Left cardiac atrium (tissue), 4 donors: ENCODE data around the gene PLEKHG5. TPM values are rescaled to one million over a fixed set of nuclear protein-coding genes. Genes with fewer than 3 reads are reported as not detected.

Source experiments
- ATAC-seq, 2 donors: fragments of 200-7000 bp; cut with Tn5 transposase; one replicate each; pipeline ENCODE4 v1.9.1; 2020; ENCODE audit warnings: mild to moderate bottlenecking in 2 of 2, moderate library complexity in 2 of 2
- DNase-seq: peaks from one replicate; pipeline ENCODE4 v3.0.0-alpha.2; 2020
- intact Hi-C, 2 donors: fragments of 100-400 bp; cut with DNase I; formaldehyde crosslinking; loops; one replicate each; pipeline versions ENCODE4 v1.14.1 to v1.15.1; 2022 to 2023
- total RNA-seq, 2 donors: library from RNA; stranded (reverse); fragmentation: NEBNext Ultra II Directional; extraction: Animal tissue kit (Norgen Biotek cat#: 25700); gene quantifications; one replicate each; pipeline ENCODE4 v1.2.1, GENCODE V29; 2021
- donor health status: DM: no; HTN: yes; CAD: no.
- donor health status: DM: no; HTN: yes; CAD: no; lungs with severe emphysema.
- donor health status: DM: yes; HTN: yes; CAD: no.
- donor health status: Dilated cardiomyopathy.

The PLEKHG5 gene
- total RNA-seq, 2 donors from 2014 or later: 10.7 to 11.8 TPM

DNA sequence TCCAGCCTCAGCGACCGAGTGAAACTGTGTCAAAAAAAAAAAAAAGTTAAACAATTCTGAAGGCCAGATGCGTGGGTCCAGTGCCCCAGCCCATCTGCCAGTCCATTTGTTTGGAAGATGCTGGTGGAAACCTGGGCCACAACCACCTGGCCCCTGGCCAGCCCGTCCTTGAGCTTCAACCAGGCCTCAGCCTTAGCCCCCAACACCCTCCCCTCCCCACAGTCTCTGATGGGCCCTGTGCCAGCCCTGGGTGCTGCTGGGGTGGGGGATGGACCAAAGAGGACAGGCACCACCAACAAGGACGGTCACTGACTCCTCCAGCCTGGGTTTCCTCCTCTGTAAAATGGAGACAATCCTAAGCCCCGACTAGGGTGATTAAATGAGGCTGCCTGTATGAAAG is 19.6 kb upstream of the PLEKHG5 start:
- ATAC-seq (no peak), DNase-seq (no peak)
- intact Hi-C loops: no loop called here

DNA sequence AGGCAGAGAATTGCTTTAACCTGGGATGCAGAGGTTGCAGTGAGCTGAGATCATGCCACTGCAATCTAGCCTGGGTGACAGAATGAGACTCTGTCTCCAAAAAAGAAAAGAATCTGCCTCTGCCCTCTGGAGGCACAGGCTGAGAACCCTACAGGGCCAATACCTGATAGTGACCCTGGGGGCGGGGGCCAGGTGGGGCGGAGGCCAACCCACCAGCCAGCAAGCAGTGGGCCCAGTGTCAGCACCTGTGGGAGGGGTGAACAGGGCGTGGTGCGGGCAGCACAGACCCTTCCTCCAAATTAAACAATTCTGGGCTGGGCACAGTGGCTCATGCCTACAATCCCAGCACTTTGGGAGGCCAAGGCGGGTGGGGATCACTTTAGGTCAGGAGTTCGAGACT is 19.0 kb upstream of the PLEKHG5 start:
- no peak for DNase-seq
- no peak for ATAC-seq

DNA sequence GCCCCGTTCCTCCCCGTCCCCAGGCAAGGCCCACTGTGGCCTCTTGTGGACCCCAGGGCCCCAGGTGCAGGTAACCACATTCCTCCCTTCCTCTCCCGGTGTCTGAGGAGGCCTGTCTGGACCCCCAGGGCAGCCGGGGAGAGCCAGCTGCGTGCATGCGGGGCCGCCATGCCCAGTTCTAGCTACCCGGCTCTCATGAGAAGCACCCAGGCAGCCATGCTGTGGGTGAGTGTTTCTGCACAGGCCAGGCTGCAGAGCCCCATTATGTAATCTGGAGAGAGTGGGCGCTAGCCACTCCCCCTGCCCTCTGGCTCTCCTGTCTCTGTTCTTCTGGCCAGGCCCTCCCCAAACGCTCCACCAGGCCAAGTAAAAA is 18.4 kb upstream of the PLEKHG5 start:
- peak; percentile 36 to 74 for ATAC-seq
- intact Hi-C loops: no loop called here
- DNase-seq: no peak

More for the DNA sequence above, 19.0 kb upstream of the PLEKHG5 start:
- intact Hi-C loops: no loop called here

DNA sequence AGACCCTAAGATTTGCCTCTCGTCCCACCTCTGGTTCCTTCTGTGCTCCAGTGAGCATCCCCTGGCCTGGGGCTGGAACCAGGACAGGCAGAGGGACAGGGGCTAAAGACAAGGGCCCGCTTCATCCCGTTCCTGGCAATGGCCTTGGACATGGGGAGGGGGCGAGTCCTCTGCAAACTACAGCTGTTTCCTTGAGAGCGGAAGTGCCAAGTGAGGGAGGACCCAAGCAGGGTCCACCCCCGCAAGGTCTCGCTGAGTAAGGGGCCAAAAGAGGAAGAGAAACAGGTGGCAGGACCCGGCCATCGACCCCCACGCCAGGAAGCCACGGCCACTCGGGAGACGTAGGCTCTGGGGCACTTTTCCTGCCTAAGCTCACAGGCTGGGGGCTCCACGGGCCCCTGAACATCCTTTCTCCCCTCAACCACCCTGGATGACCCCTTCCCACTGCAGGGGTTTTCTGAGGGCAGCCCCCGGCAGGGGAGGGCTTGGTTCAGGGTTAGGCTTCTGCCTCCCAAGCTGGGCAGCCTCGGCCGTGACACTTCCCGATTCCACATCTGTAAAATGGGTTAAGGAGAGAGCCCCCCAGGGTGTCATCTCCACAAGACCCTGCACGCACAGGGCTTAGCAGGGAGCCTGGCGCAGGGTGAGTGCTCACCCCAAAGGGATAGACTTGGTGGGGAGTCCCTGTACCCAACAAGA is 17.9 kb upstream of the PLEKHG5 start:
- intact Hi-C loops: no loop called here
- no peak for DNase-seq
- peak in 1 of 2 donors; percentile 15 for ATAC-seq

DNA sequence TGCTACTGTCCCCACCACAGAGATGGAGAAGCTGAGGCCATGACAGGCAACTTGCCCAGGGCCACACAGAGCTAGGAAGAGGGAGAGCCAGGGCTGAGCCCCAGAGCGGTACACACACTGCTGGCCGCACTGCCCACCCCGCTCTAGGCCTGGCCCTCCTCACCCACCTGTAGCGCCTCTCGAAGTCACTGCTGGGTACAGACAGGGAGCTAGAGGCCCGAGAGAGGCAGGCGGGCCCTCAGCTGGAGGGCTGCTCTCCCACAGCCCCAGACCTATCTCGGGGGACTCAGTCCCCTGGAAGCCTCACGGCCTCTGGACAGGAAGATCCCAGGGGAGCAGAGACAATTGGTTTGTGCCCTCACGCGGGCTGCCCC is 17.3 kb upstream of the PLEKHG5 start:
- intact Hi-C loops: no loop called here
- DNase-seq (no peak), ATAC-seq (no peak)

DNA sequence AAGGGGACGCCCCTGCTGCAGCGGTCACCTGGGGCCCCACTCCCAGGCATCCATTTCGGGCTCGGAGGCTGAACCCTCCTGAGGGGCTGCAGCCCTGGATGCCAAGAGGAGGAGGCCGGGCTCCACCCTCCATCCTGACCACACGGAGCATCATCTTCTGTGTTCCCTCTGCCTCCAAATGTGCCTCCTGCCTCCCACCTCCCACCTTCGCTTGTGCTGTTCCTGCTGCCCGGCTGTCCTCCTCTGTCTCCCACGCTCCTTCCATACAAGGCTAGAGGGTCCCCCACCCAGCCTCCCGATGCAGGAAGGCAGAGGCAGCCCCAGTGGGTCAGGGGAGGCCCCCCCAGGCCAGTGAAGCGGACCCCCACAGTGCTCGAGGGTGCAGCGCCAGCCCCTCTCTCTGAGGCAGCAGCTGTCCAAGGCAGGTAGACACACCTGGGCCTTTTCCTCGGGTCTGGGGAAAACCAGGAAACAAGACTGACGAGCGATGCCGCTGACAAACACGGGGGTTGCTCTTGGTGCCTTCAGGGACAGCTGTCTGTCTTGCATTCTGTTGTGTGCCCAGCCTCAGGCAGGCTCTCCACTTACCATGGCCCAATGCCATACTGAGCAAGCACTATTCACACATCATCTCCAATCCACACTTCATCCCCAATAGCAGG is 16.8 kb upstream of the PLEKHG5 start:
- intact Hi-C loops: no loop called here
- no peak for ATAC-seq
- no peak for DNase-seq

DNA sequence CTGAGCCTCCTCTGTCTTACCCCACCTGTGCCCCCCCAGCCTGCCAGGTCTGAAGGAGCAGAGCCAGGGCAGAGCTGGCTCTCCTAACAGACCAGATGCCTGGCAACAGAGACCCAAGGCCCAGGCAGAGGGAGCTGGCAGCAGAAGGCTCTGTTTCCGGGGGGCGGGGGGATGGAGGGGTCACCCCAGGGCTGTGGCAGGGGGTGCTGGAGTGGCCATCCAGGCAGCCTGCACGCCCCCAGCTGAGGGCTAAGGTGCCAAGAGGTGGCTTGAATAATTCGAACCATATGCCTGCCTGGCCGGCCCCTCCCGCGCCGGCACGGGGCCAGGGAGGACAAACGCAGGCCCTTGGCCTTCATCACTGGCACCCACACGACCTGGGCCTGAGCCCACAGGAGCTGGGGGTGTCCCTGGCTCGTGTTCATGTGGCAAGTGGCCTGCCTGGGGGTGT is 16.0 kb upstream of the PLEKHG5 start:
- DNase-seq (no peak), ATAC-seq (peak in 1 of 2 donors; percentile 30)
- intact Hi-C loops: no loop called here

DNA sequence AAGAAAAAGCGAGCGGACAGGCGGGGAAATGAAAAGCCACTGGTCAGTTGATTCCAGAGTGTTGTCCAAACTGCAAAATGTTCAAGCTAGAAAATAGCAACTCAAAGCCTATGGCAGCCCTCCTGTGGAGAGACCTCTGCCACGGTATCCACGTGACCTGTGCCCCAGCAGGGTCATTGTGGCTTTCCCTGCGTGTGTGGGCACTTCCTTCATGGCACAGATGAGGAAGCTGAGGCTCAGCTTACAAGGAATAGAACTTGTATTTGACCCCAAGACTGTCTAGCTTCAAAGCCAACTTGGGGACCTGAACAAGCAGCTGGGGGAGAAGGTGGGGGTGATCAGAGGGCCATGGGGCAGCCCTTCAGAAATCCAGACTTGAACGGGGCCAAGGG is 15.6 kb upstream of the PLEKHG5 start:
- DNase-seq (no peak), ATAC-seq (no peak)
- intact Hi-C loops: no loop called here

DNA sequence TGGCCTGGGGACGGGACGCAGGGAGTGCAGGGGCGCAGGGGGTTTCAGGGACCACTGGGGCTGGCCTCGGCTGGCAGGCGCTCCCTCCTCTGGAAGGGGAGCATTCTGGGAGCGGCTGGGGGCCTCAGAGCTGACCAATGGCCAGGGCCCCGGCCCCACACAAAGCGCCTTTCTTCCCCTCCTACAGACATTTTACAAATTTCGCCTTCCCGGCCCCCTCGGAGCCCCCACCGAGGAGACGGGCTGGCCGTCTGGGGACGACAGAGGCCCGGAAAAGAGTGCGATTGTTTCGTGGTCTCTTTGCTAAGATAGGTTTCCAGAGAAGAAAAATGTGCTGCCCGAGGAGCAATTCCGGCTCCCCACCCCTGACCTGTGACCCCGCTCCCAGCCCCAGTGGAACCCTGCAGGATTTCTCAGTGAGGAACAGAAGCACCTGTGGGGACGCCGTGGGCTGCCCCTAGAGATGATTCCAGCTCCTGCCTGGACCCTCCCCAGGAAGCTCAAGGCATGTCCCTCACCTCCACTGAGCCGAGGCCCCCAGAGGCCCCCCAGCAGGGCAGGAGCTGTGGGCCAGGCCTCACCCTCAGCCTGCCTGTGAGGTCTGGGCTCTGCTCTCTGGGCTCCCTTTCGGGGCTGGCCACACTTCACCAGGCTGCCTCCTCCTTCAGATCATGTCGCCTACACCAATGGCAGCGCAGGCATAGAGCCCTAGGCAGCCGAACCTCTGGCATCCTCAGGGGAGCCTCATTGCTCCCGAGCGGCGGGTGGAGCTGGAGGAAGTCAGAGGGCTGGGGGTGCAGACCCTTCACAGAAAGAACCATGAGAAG is 15.0 kb upstream of the PLEKHG5 start:
- DNase-seq (no peak), ATAC-seq (no peak)
- intact Hi-C loops: no loop called here

DNA sequence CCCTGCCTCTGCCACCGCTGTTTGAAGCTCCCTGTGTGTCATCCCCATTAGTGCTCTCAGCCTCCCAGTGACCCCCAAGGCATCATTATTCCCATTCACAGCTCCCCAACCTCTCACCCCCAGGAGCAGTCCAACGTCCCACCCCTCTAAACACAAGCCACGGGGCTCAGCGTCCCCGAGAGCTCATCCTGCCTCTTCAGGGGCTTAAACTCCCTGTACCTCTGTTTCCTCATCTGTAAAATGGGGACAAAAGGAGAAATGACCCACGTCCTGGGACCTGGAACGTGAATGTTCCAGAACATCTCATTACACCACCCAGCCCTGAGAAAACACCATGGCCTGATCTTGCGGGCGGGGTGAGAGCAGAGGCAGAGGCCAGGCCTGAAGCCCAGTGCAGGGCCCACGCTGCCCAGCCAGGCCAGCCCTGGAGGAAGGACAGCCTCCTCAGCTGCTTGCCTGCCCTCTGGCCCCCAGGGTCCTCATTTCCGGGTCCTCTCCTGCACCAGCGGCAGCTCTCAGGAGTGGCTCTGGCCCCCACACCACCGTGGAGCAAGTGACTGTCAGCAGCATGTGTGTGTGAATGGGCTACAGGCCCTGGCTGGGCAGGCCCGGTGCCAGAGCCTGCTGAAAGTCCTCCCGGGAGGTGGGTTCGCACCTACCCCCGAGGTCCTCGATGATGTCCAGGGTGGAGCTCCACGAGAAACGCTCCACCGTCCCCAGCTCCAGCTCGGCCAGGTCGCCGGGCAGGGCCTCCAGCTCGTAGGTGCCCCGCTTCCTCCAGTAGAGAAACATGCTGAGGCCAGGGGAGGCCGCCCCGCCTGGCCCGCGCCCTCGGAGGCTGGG is 14.1 kb upstream of the PLEKHG5 start:
- ATAC-seq: no peak
- intact Hi-C loops: no loop called here

DNA sequence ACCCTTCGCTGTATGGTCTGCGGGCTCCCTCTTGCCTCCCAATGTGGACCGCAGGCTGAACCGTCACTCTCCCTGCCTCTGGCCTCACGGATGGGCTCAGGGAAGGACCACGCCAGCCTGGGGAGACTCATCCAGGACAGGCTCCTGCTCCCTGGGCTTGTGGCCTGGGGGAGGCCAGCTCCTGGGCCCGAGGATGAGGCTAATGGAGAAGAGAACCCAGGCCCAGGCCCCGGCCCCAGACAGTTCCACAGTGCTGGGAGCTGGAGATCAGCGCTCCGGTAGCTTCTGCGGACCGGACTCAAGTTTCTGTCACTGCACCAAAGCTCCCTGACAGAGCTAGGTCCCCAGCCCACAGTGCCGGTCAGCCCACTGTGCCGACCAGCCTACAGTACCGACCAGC is 13.4 kb upstream of the PLEKHG5 start:
- intact Hi-C loops: no loop called here
- DNase-seq (no peak), ATAC-seq (no peak)

More for the DNA sequence above, 14.1 kb upstream of the PLEKHG5 start:
- DNase-seq: no peak

DNA sequence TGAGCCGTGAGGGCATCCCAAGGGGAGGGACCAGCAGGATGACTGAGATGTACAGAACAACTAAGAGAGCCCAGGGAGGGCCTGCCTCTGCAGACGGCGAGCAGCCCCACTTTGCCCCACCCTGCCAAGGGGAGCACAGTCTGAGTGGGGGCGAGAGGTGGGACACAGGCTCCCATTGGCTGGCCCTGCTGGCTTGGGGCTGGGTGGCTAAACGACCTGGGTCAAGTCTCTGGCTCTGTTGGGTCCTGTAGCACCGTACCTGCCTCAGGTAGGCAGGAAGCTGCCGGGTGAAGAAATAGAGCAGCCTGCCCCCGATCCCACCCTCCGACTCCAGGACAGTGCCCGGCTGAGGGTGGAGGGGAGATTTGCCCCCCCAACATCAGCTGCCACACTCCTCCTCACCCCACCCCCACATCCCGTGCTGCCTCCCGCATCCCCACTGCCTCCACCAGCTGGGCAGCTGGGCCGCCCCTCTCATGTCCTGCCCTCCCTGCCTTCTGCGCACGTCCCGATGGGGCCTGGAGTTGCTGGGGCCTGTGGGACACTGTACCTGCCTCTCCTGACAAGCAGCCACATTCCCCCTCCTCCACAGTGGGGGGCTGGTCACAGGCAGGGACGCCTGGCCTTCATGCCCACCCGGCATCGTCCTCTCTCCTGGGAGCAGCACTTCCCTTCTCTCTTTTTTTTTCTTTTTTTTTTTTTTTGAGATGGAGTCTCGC is 12.6 kb upstream of the PLEKHG5 start:
- intact Hi-C loops: no loop called here

DNA sequence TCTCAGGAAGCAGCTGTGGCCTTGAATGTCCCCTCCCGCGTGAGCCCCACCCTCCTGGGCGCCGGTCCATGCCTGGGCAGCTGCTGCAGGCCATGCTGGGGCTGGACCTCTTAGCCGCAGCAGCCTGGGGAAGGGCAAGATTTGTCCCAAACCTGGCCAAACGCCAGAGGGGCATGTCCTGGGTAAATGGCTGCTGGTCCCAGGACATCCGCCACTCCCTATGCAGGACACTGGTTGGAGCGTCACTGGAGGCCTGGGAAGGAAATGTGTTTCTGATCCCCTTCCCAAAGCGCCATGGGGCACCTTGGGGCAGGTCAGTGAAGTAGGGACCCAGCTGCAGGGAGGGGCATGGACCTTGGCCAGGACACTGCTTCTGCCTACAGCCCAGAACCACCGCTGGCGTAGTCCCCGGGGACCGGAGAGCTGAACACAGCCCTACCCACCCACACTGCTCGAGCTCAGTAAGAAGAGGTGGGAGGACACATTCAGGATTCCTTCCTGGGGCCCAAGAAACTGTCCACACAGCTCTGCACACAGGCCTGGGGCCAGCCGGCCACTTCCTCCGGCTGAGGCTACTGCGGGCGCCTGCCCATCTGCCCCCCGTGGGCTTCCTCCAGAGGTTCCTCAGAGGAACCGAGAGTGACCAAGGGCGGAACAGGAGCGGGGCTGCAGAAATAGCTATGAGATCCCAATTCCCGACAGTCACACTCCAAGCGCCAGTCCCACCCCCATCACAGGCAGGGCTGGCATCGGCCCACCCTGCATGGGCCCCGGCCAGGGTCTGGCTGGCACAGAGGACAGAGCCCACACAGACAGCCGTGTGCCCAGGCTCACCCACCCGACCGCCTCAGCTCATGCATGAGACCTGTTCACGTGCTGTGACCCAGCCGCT is 10.8 kb upstream of the PLEKHG5 start:
- ATAC-seq: peak; percentile 64 to 75
- intact Hi-C loops: no loop called here
- DNase-seq: peak; percentile 76

More for the DNA sequence above, 12.6 kb upstream of the PLEKHG5 start:
- ATAC-seq: no peak
- DNase-seq: no peak

DNA sequence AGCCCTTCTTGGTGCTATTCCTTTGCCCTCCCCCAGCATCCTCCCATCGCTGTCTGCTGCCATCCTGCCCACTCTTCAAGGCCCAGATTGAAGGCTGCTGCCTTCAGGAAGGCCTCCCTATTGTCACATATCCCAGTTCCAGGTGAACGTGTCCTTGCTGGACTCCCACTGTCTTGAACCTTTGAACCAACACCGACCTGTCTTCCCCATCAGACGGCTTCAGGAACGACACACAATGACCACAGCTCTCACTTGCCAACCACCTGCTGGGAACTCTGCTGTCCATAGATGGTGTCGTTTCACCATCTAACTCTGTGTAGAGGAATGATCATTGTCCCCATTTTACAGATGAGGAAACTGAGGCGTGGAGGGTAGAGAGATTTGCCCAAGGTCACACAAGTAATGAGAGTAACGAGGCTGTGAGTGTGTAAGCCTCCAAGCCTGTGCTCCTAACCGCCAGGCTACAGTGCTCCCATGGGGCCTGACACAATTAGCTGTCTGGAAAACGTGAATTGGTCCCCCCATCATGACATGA is 9.9 kb upstream of the PLEKHG5 start:
- DNase-seq (no peak), ATAC-seq (no peak)
- intact Hi-C loops: no loop called here

DNA sequence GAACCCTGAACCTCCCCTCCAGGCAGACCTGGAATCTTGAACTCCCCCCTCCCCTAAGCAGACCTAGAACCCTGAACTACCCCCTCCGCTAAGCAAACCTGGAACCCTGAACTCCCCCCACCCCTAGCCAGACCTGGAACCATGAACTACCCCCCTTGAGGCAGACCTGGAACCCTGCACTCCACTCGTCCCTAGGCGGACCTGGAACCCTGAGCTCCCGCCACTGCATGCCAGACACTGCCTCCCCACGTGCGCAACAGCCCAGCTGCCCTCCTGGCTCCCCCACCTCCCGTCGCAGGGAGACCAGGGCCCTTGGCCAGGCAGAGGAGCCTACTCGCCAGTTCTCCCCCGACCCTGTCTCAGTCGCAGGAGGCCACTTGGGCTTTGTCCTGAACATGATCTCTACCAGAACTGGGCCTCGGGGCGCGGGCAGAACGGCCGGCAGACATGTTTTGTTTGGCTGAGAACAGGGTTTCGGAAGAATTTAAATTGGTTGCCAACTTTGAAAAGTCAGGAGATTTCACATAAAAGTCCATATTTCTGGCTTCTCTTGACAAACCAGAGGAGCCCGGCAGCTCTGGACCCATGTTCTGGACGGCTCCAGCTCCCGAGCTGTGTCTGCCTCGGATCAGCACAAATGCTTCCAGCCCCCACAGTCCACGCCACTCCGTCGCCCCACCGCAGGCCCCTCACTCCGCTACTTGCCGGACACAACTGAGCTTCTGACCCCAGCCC is 9.2 kb upstream of the PLEKHG5 start:
- DNase-seq (no peak), ATAC-seq (peak in 1 of 2 donors; percentile 45)
- intact Hi-C loops: no loop called here

DNA sequence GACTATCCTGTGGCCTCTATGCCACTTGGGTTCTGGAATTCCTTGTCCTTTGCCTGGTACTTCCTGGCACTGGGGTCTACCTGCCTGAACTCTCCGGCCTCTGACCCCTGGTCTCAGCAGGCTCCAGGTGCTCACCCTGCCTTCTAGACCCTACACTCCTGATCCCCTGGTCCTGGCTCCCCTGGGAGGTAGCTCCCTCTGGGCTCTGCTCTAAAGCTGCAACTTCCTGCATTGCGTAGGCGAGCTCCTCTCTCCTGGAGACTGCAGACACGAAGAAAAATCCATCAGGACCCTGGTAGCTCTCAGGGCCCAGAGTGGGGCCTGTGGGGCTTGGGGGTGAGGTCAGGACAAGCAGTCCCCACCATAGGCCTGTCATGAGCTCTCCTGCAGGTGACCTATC is 7.8 kb upstream of the PLEKHG5 start:
- ATAC-seq: no peak
- no peak for DNase-seq
- intact Hi-C loops: no loop called here
